Nephron (organoid): Measurements from ENCODE around the gene CYP51A1.

Experiments used
- H3K27ac Mint-ChIP-seq, 3 experiments: 2 replicates each; pipeline ENCODE4 v1.8.0; 2020; ENCODE audit warnings: mixed read lengths in 3 of 3, mild to moderate bottlenecking in 2 of 3, moderate library complexity in 1 of 3
- H3K27me3 Mint-ChIP-seq: 2 replicates; pipeline ENCODE4 v1.8.0; 2021; ENCODE audit warnings: low read depth, mild to moderate bottlenecking, moderate library complexity, mixed read lengths
- H3K36me3 Mint-ChIP-seq: 2 replicates; pipeline ENCODE4 v1.8.0; 2020; ENCODE audit warnings: low read depth, mixed read lengths
- H3K4me1 Mint-ChIP-seq: 2 replicates; pipeline ENCODE4 v1.8.0; 2020; ENCODE audit warnings: mixed read lengths
- H3K4me3 Mint-ChIP-seq, 3 experiments: 2 replicates each; pipeline ENCODE4 v1.8.0; 2020; ENCODE audit warnings: mild to moderate bottlenecking in 3 of 3, mixed read lengths in 3 of 3, moderate library complexity in 2 of 3
- H3K9me3 Mint-ChIP-seq: 2 replicates; pipeline ENCODE4 v1.8.0; 2020; ENCODE audit warnings: mixed read lengths
- TF ChIP-seq, protein P1 (sequence below), 3 experiments: fragments of 200-600 bp; sonication (generic); IDR thresholded peaks; one replicate each; pipeline ENCODE4 v1.5.0; 2021; ENCODE audit warnings: antibody characterized with exemption in 3 of 3; ENCODE audit not compliant: unreplicated experiment in 3 of 3

CYP51A1 gene

DNA sequence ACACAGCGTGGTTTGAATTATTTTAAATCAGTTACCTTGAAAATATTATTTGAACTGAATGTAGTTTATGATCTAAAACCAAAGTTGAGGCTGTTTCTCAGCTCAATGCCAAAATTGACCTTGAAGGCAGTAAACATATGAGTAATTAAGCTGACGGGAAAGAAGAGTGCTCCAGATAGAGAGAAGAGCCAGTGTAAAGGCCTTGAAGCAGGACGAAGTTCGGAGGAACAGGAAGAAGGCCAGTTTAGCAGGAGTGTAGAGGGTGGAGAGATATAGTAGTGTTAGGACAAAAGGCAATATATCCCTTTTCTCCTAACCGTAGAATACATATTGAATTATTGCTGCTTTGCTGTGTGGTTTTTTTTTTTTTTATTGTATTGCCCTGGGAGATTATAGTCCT, 63.2 kb downstream of the CYP51A1 start:
- TF ChIP-seq, protein P1, sequence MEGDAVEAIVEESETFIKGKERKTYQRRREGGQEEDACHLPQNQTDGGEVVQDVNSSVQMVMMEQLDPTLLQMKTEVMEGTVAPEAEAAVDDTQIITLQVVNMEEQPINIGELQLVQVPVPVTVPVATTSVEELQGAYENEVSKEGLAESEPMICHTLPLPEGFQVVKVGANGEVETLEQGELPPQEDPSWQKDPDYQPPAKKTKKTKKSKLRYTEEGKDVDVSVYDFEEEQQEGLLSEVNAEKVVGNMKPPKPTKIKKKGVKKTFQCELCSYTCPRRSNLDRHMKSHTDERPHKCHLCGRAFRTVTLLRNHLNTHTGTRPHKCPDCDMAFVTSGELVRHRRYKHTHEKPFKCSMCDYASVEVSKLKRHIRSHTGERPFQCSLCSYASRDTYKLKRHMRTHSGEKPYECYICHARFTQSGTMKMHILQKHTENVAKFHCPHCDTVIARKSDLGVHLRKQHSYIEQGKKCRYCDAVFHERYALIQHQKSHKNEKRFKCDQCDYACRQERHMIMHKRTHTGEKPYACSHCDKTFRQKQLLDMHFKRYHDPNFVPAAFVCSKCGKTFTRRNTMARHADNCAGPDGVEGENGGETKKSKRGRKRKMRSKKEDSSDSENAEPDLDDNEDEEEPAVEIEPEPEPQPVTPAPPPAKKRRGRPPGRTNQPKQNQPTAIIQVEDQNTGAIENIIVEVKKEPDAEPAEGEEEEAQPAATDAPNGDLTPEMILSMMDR (IDR thresholded peaks at IDR 0.05; ENCODE audit: unreplicated experiment in 3 of 3), result no peak
- Mint-ChIP-seq H3K4me3 (no peak overlapping the region), H3K27me3 (no peaks in the 10 kb centered on the region), H3K36me3 (peaks cover 70% of the 10 kb centered on the region), H3K27ac (no peak overlapping the region), H3K4me1 (no peaks in the 10 kb centered on the region), H3K9me3 (no peaks in the 10 kb centered on the region)

DNA sequence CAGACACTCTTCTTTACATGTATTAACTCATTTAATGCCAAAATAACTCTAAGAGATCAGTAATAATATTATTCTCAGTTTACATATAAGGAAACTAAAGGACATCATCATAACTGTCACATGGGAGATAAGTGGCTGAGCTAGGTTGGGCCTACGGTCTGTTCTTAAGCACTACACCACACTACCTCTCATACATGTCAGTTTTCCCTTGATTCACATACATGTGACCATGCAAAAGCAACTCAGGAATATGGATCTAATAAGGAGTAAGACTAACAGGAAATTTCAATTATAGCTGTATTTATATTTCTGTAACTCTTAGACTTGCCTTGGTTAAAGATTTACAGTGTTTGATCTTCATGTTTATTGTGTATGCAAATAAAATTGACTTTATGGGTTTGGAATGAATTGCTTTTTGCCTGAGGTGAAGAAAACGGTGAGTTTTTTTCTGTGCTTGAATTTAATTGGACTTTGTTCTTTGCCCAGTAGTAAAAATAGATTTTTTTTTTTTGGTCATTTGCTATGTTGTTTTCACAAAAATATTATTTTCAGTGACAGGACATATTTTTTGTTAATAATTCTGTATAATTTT, 69.7 kb downstream of the CYP51A1 start:
- Mint-ChIP-seq H3K4me3 (no peak overlapping the region), H3K27ac (peak overlapping the region in 1 of 3 experiments; percentile 70), H3K36me3 (peaks cover 38% of the 10 kb centered on the region), H3K9me3 (no peaks in the 10 kb centered on the region), H3K4me1 (no peaks in the 10 kb centered on the region), H3K27me3 (no peaks in the 10 kb centered on the region)
- TF ChIP-seq, protein P1 (IDR thresholded peaks at IDR 0.05; ENCODE audit: unreplicated experiment in 3 of 3), result no peak
